Muscle layer of duodenum (tissue), 2 donors: ENCODE measurements around the gene FGL2.
"Not testable (repeated sequence)": the region's sequence is repeated elsewhere in the genome, so short reads cannot be mapped to it uniquely, and the experiment has no call there.

Source experiments
- H3K27ac ChIP-seq: one replicate; pipeline ENCODE4 v1.7.0; 2013; ENCODE audit warnings: mild to moderate bottlenecking, low read length
- H3K27me3 ChIP-seq: one replicate; pipeline ENCODE4 v1.7.0; 2013; ENCODE audit warnings: low read depth, mild to moderate bottlenecking, control low read depth, low read length
- H3K36me3 ChIP-seq, 2 donors: one replicate each; pipeline ENCODE4 v1.7.0; 2013; ENCODE audit warnings: low read length in 2 of 2, control low read depth in 1 of 2, mild to moderate bottlenecking in 1 of 2; ENCODE audit not compliant: insufficient read depth in 2 of 2, control insufficient read depth in 1 of 2
- H3K4me1 ChIP-seq, 2 donors: one replicate each; pipeline ENCODE4 v1.7.0; 2013; ENCODE audit warnings: low read length in 2 of 2, mild to moderate bottlenecking in 2 of 2, control low read depth in 1 of 2, moderate library complexity in 1 of 2; ENCODE audit not compliant: insufficient read depth in 2 of 2, control insufficient read depth in 1 of 2
- H3K4me3 ChIP-seq, 2 donors: one replicate each; pipeline ENCODE4 v1.7.0; 2013; ENCODE audit warnings: low read length in 2 of 2, low read depth in 1 of 2, mild to moderate bottlenecking in 1 of 2
- H3K9me3 ChIP-seq, 2 donors: one replicate each; pipeline ENCODE4 v1.7.0; 2013; ENCODE audit warnings: low read length in 2 of 2, control low read depth in 1 of 2, mild to moderate bottlenecking in 1 of 2; ENCODE audit not compliant: control insufficient read depth in 1 of 2
- donor health status: healthy.

FGL2 gene

GRCh38 chr7:77181015-77181595, 18.5 kb downstream of the FGL2 start:
- Histone ChIP-seq H3K4me3 (no peak overlapping the region), H3K27me3 (no peaks in the 10 kb centered on the region), H3K4me1 (peaks cover 0 to 19% of the 10 kb centered on the region in 2 donors), H3K36me3 (no peaks in the 10 kb centered on the region), H3K9me3 (no peaks in the 10 kb centered on the region), H3K27ac (no peak overlapping the region)

GRCh38 chr7:77178024-77178423, 21.6 kb downstream of the FGL2 start:
- H3K9me3 ChIP-seq, H3K36me3 ChIP-seq, H3K4me1 ChIP-seq, H3K27me3 ChIP-seq, H3K4me3 ChIP-seq, H3K27ac ChIP-seq: not testable (repeated sequence)

GRCh38 chr7:77177321-77177904, 22.2 kb downstream of the FGL2 start:
- H3K4me3 ChIP-seq, H3K4me1 ChIP-seq, H3K27me3 ChIP-seq, H3K9me3 ChIP-seq, H3K27ac ChIP-seq, H3K36me3 ChIP-seq: not testable (repeated sequence)

- not testable (repeated sequence) for H3K27ac ChIP-seq, H3K9me3 ChIP-seq, H3K36me3 ChIP-seq, H3K4me3 ChIP-seq, H3K4me1 ChIP-seq, H3K27me3 ChIP-seq
Observed at GRCh38 chr7:77175274-77175800, 24.3 kb downstream of the FGL2 start.

- H3K9me3 ChIP-seq, H3K4me1 ChIP-seq, H3K4me3 ChIP-seq, H3K27ac ChIP-seq, H3K36me3 ChIP-seq, H3K27me3 ChIP-seq: not testable (repeated sequence)
Observed at GRCh38 chr7:77174418-77174817, 25.2 kb downstream of the FGL2 start.

- H3K4me1 ChIP-seq, H3K27me3 ChIP-seq, H3K4me3 ChIP-seq, H3K27ac ChIP-seq, H3K36me3 ChIP-seq, H3K9me3 ChIP-seq: not testable (repeated sequence)
Observed at GRCh38 chr7:77172437-77173172, 27.0 kb downstream of the FGL2 start.

GRCh38 chr7:77171073-77171472, 28.5 kb downstream of the FGL2 start:
- H3K9me3 ChIP-seq, H3K4me1 ChIP-seq, H3K36me3 ChIP-seq, H3K27ac ChIP-seq, H3K27me3 ChIP-seq, H3K4me3 ChIP-seq: not testable (repeated sequence)

- Histone ChIP-seq H3K36me3 (no peaks in the 10 kb centered on the region), H3K27ac (no peak overlapping the region)
Observed at GRCh38 chr7:77157446-77157845, 42.2 kb downstream of the FGL2 start.

GRCh38 chr7:77157034-77157433, 42.6 kb downstream of the FGL2 start:
- not testable (repeated sequence) for H3K27me3 ChIP-seq, H3K4me1 ChIP-seq, H3K4me3 ChIP-seq, H3K36me3 ChIP-seq, H3K27ac ChIP-seq, H3K9me3 ChIP-seq

More at GRCh38 chr7:77157446-77157845, 42.2 kb downstream of the FGL2 start:
- no peaks in the 10 kb centered on the region for H3K9me3 ChIP-seq
- H3K4me3 ChIP-seq, result no peak overlapping the region
- no peaks in the 10 kb centered on the region for H3K27me3 ChIP-seq
- no peaks in the 10 kb centered on the region for H3K4me1 ChIP-seq

- H3K4me1 ChIP-seq, H3K27ac ChIP-seq, H3K9me3 ChIP-seq, H3K36me3 ChIP-seq, H3K27me3 ChIP-seq, H3K4me3 ChIP-seq: not testable (repeated sequence)
Observed at GRCh38 chr7:77155601-77156377, 43.8 kb downstream of the FGL2 start.

GRCh38 chr7:77154917-77155464, 44.6 kb downstream of the FGL2 start:
- not testable (repeated sequence) for H3K27ac ChIP-seq, H3K4me1 ChIP-seq, H3K36me3 ChIP-seq, H3K4me3 ChIP-seq, H3K9me3 ChIP-seq, H3K27me3 ChIP-seq
